ENCODE results near the gene FRZB. TPM values are rescaled to one million over a fixed set of nuclear protein-coding genes. Genes with fewer than 3 reads are reported as not detected.

FRZB gene
- total RNA-seq, 4 donors from 2014 or later: 1.6 to 20.4 (median 12.0) TPM

DNA sequence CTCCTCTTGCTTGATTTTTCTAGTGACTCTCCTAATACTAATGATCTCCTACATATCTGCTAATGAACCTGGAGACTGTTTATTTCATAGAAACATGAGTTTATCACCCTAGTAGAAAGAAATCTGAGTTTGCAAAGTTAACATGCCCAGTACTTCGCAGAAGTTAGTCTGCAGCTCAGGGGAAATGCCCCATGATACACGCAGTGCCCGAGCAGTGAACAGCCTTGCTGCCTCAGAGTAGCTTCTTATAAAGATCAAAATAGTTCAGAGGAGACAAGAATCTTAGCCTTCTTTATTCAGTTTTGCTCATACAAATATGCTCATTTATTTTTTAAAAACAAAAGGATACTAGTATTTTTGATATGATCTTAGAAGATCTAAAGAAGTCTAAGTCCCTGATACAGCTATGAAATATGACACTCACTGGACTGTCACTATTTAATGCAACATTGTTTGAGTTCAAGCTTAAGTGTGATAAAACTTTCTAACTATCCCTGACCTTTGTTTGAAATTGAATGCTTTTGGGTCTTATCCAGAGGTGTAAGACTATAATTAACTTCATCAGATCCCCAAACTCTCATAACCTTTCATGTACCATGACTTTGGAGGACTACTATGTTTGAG, 20.5 kb downstream of the FRZB start:
- H3K4me3 ChIP-seq (ENCODE audit: low read depth, poor library complexity, severe bottlenecking): no peak overlapping the region
- intact Hi-C loops (cut with DNase I; ENCODE audit: low total_unique reads): no loop called here
- WGBS, 2 donors: 70 to 83% methylated on average over 3 of the region's 3 CpGs
- TF ChIP-seq POLR2A (IDR thresholded peaks at IDR 0.05): no peak
- TF ChIP-seq, protein P1, sequence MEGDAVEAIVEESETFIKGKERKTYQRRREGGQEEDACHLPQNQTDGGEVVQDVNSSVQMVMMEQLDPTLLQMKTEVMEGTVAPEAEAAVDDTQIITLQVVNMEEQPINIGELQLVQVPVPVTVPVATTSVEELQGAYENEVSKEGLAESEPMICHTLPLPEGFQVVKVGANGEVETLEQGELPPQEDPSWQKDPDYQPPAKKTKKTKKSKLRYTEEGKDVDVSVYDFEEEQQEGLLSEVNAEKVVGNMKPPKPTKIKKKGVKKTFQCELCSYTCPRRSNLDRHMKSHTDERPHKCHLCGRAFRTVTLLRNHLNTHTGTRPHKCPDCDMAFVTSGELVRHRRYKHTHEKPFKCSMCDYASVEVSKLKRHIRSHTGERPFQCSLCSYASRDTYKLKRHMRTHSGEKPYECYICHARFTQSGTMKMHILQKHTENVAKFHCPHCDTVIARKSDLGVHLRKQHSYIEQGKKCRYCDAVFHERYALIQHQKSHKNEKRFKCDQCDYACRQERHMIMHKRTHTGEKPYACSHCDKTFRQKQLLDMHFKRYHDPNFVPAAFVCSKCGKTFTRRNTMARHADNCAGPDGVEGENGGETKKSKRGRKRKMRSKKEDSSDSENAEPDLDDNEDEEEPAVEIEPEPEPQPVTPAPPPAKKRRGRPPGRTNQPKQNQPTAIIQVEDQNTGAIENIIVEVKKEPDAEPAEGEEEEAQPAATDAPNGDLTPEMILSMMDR (IDR thresholded peaks at IDR 0.05): no peak
- DNase-seq (ENCODE audit: low spot score in 2 of 2): no peak

DNA sequence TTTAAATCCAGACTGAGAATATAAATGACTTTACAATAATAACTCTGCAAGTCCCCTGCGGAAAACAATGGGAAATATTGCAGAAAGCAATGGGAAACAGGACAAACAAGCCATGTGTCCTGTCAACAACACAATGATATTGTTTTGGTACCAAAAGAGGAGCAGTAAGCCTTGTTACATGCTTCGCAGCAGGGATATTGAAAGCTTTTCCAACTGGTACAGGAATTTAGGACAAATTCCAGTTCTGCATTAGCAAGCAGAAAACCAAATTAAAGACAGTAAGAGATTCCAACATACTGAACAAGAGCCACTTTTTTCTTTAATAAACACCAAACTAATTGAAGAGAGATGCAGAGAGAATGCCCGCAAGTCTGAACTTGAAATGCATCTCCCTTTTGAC, 30.0 kb downstream of the FRZB start:
- intact Hi-C loops (cut with DNase I; ENCODE audit: low total_unique reads): no loop called here
- DNase-seq (ENCODE audit: low spot score in 2 of 2): no peak
- no peak for TF ChIP-seq POLR2A (IDR thresholded peaks at IDR 0.05)
- TF ChIP-seq, protein P1 (IDR thresholded peaks at IDR 0.05): no peak
- 47 to 53% methylated on average over 3 of the region's 3 CpGs for WGBS, 2 donors
- H3K4me3 ChIP-seq (ENCODE audit: low read depth, poor library complexity, severe bottlenecking): no peak overlapping the region

GRCh38 chr2:182834293-182834692, 32.1 kb downstream of the FRZB start:
- no peak for DNase-seq (ENCODE audit: low spot score in 2 of 2)
- H3K4me3 ChIP-seq (ENCODE audit: low read depth, poor library complexity, severe bottlenecking): no peak overlapping the region
- intact Hi-C loops (cut with DNase I; ENCODE audit: low total_unique reads): no loop called here
- TF ChIP-seq, protein P1 (IDR thresholded peaks at IDR 0.05): no peak
- no peak for TF ChIP-seq POLR2A (IDR thresholded peaks at IDR 0.05)
- WGBS, 2 donors: 40 to 44% methylated on average over 1 of the region's 1 CpG

DNA sequence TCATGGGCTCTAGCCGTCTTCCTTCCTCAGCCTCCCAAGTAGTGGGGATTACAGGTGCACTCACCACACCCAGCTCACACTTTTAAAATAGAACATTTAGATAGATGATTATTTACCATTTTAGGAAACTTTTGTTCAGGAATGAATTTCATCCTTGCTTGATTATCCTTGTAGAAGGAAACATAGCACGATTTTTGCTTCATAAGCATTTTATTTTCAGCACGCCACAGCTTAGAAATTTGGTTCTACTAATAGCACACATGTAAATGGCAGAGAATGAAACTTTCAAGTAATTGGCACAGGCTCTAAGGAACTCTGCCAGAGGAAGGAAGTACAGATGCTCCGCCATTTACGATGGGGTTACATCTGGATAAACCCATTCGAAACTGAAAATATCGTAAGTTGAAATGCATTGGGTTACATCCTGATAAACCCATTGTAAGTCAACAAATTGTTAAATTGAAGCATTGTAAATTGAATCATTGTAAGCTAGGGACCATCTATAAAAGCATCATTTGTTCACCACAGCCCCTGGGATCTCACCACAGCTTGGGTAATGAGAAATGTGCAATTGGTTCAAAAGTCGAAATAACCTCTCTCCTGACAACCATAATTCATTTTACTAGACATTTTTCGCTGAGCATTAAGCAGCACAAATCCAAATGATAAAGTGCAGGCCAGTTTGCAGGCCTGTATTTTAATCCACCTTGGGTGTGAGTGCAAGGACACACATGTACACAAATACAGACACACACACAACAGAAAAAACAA, 33.2 kb downstream of the FRZB start:
- no peak for TF ChIP-seq POLR2A (IDR thresholded peaks at IDR 0.05)
- TF ChIP-seq, protein P1 (IDR thresholded peaks at IDR 0.05): no peak
- DNase-seq (ENCODE audit: low spot score in 2 of 2): no peak
- intact Hi-C loops (cut with DNase I; ENCODE audit: low total_unique reads): no loop called here
- no peak overlapping the region for H3K4me3 ChIP-seq (ENCODE audit: low read depth, poor library complexity, severe bottlenecking)
- WGBS, 2 donors: 86% methylated on average over 9 of the region's 9 CpGs

DNA sequence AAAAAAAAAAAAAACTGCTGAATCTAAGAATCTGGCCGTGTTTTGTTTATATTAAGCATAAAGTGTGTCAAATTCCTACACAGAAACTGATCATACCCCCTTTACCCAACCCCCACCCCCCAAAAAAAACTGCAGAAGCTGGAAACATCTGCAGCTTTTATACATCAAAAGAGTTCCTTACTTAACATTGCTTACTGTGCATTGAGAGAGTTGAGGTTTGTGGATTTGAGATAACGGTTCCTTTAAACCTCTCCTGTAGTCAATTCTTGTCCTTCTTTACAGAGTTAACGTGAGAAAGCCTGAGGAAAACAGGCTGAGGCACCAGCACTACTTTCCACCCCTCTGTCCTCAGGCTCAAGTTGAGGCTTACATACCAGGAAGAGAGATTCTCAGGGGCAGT, 34.5 kb downstream of the FRZB start:
- intact Hi-C loops (cut with DNase I; ENCODE audit: low total_unique reads): no loop called here
- DNase-seq (ENCODE audit: low spot score in 2 of 2): no peak
- TF ChIP-seq POLR2A (IDR thresholded peaks at IDR 0.05): no peak
- TF ChIP-seq, protein P1 (IDR thresholded peaks at IDR 0.05): no peak
- no peak overlapping the region for H3K4me3 ChIP-seq (ENCODE audit: low read depth, poor library complexity, severe bottlenecking)
- 67 to 80% methylated on average over 3 of the region's 3 CpGs for WGBS, 2 donors

All from lower leg skin (tissue), 4 donors.